Karpas-422 (cell line): ENCODE data around the gene SUCLG2. TPM values are rescaled to one million over a fixed set of nuclear protein-coding genes. Genes with fewer than 3 reads are reported as not detected.

Source experiments
- DNase-seq: peaks from one replicate; pipeline ENCODE4 v3.0.0-alpha.2; 2015
- H2AFZ ChIP-seq: fragments of 200-600 bp; sonication (generic); 2 replicates; pipeline ENCODE4 v1.6.1; 2014; ENCODE audit warnings: antibody characterized with exemption, low read length, mixed read lengths
- H3K27ac ChIP-seq: fragments of 200-600 bp; sonication (generic); 2 replicates; pipeline ENCODE4 v1.5.1; 2014; ENCODE audit warnings: mild to moderate bottlenecking, low read length, moderate library complexity
- H3K27me3 ChIP-seq: fragments of 200-600 bp; sonication (generic); 2 replicates; pipeline ENCODE4 v1.6.1; 2014; ENCODE audit warnings: low read length, mixed read lengths
- H3K36me3 ChIP-seq: fragments of 200-600 bp; sonication (generic); 2 replicates; pipeline ENCODE4 v1.6.1; 2014; ENCODE audit warnings: low read length, mixed read lengths; ENCODE audit not compliant: insufficient read depth
- H3K4me1 ChIP-seq: fragments of 200-600 bp; sonication (generic); 2 replicates; pipeline ENCODE4 v1.6.1; 2014; ENCODE audit warnings: mild to moderate bottlenecking, low read length, mixed read lengths
- H3K4me2 ChIP-seq: fragments of 200-600 bp; sonication (generic); 2 replicates; pipeline ENCODE4 v1.6.1; 2014; ENCODE audit warnings: low read length, low read depth, mild to moderate bottlenecking; ENCODE audit not compliant: poor library complexity, severe bottlenecking
- H3K4me3 ChIP-seq: fragments of 200-600 bp; sonication (generic); 2 replicates; pipeline ENCODE4 v1.5.1; 2014; ENCODE audit warnings: mild to moderate bottlenecking, antibody characterized with exemption, low read length, mixed read lengths
- H3K79me2 ChIP-seq: fragments of 200-600 bp; sonication (generic); 2 replicates; pipeline ENCODE4 v1.6.1; 2014; ENCODE audit warnings: mild to moderate bottlenecking, low read length, mixed read lengths
- H3K9ac ChIP-seq: fragments of 200-600 bp; sonication (generic); 2 replicates; pipeline ENCODE4 v1.6.0; 2014; ENCODE audit warnings: low read length
- H3K9me2 ChIP-seq: fragments of 200-600 bp; sonication (generic), shearing (Covaris generic); replicated peaks from 2 replicates; pipeline ENCODE4 v1.6.0; 2014; ENCODE audit warnings: mild to moderate bottlenecking, low read length, moderate library complexity; ENCODE audit not compliant: insufficient read depth
- H3K9me3 ChIP-seq: fragments of 300-700, 200-600 bp; sonication (generic); 2 replicates; pipeline ENCODE4 v1.6.1; 2014; ENCODE audit warnings: low read length, mixed read lengths
- H4K20me1 ChIP-seq: fragments of 200-600 bp; sonication (generic); 2 replicates; pipeline ENCODE4 v1.6.1; 2014; ENCODE audit warnings: mild to moderate bottlenecking, antibody characterized with exemption, low read length, low read depth; ENCODE audit not compliant: insufficient read depth
- total RNA-seq: library from RNA; depleted of rRNA; stranded (reverse); fragments of >200 nt; shearing (Covaris generic); gene quantifications from 2 replicates; pipeline ENCODE4 v1.2.3, GENCODE V29; 2014; ENCODE audit warnings: low replicate concordance

The SUCLG2 gene
- total RNA-seq, 1 experiment from 2014 or later: 53.6 TPM

DNA sequence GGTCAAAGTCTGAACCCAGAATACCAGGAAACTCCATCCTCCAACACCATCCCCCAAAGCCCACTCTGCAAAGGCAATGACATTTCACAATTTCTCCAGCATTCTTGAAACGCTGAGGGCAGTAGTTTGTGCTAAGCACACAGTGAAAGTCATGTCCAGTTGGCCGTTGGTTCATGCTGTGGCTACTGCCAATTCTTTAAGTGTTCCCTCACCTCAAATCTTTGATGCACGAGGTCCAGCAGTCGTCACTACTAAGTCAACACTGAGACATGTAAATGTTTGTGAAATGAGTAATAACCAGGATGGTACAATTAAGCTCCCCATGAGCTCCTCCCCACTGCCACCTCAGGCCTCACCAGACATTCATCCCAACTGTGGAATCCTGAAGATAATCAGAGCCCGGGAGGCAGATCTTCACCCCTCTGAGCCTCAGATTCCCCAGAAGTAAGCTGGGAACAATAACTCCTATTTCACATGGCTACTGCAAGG, 7.0 kb downstream of the SUCLG2 start:
- Histone ChIP-seq H3K9ac (no peak overlapping the region), H3K4me1 (peaks cover 30% of the 10 kb centered on the region), H3K9me2 (no peaks in the 10 kb centered on the region), H4K20me1 (no peaks in the 10 kb centered on the region), H3K27me3 (no peaks in the 10 kb centered on the region), H3K79me2 (peaks cover 99% of the 10 kb centered on the region), H3K4me2 (no peak overlapping the region), H3K36me3 (peaks cover 11% of the 10 kb centered on the region; the same call in 1 of the 2 replicates), H3K4me3 (no peak overlapping the region), H3K27ac (no peak overlapping the region), H2AFZ (no peak overlapping the region), H3K9me3 (no peaks in the 10 kb centered on the region)
- no peak for DNase-seq

DNA sequence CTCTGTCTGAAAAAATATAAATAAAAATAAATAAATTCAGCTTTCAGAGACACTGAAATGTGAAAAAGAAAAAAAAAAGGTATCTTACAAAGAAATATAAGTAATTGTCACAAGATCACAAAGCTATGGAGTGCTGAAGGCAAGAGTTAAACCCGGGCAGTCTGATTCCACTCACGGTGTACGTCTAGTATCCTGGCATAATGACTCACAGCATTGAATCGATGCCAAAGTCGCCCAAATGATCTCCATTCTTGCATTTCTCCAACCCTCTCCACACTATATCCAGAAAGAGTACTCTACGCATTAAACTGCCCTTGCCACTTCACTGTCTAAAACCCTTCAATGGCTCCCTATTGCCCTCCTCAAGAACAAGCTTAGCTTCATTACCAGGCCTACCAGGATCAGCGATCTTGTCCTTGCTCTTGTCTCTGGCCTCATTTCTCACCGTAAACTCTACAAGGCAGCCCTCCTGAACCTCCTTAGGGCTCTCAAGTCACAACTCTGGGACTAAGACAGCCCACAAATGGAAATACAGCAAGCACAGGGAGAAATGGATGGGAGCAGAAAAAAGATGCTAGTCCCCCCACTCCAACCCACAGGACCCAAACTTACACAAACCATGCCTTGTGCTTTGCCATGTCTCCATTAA, 7.7 kb downstream of the SUCLG2 start:
- no peak for DNase-seq
- Histone ChIP-seq H3K9me3 (no peaks in the 10 kb centered on the region), H3K36me3 (peaks cover 11% of the 10 kb centered on the region; the same call in 1 of the 2 replicates), H3K4me3 (no peak overlapping the region), H3K9me2 (no peaks in the 10 kb centered on the region), H3K27me3 (no peaks in the 10 kb centered on the region), H3K9ac (no peak overlapping the region), H3K27ac (no peak overlapping the region), H4K20me1 (no peaks in the 10 kb centered on the region), H3K4me1 (peaks cover 23% of the 10 kb centered on the region), H3K79me2 (peaks cover 99% of the 10 kb centered on the region), H3K4me2 (no peak overlapping the region), H2AFZ (no peak overlapping the region)

DNA sequence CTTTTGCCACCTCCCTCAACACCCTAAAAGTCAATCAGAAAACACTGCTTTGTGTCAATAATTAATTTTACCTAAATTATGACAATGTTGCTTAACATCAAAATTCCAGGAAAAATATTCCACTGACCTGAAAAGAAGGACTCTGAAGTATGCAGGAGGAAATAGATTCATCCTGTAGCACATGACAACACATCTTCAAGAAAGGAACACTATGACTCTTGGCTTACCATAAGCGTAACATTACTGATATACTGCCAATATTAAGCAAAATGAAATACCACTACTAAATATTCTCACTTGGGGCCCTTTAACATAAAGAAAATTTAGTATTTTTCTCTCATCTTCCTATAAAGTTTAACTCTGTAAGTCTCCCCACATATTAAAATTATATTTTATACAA, 9.6 kb downstream of the SUCLG2 start:
- peaks cover 99% of the 10 kb centered on the region for H3K79me2 ChIP-seq
- peaks cover 11% of the 10 kb centered on the region; the same call in 1 of the 2 replicates for H3K36me3 ChIP-seq
- no peaks in the 10 kb centered on the region for H4K20me1 ChIP-seq
- H3K9me3 ChIP-seq: no peaks in the 10 kb centered on the region
- no peaks in the 10 kb centered on the region for H3K9me2 ChIP-seq
- H3K4me3 ChIP-seq: no peak overlapping the region
- DNase-seq: no peak
- no peak overlapping the region for H3K4me2 ChIP-seq
- no peak overlapping the region for H2AFZ ChIP-seq
- peaks cover 5% of the 10 kb centered on the region for H3K4me1 ChIP-seq
- no peak overlapping the region for H3K27ac ChIP-seq
- H3K9ac ChIP-seq: no peak overlapping the region
- H3K27me3 ChIP-seq: no peaks in the 10 kb centered on the region

DNA sequence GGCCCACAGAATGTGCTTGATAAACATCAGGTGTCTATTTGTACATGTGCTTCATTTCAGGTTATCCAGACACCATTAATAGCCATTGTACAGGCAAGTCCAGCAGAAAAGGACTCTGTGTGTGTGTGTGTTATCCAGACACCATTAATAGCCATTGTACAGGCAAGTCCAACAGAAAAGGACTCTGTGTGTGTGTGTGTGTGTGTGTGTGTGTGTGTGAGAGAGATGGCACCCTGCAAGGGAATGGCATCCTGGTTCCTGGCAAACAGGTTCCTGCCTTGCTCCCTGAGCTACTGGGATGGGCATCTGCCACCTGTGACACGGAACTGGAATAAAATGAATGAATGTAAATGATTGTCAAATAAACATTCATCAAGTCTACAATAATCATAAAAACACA, 11.7 kb downstream of the SUCLG2 start:
- Histone ChIP-seq H3K27ac (no peak overlapping the region), H4K20me1 (no peaks in the 10 kb centered on the region), H3K36me3 (0 out of 2 replicates have a peak, but pooled peaks cover 11% of the 10 kb centered on the region), H3K4me3 (no peak overlapping the region), H3K27me3 (no peaks in the 10 kb centered on the region), H3K9ac (no peak overlapping the region), H3K9me2 (no peaks in the 10 kb centered on the region), H3K9me3 (no peaks in the 10 kb centered on the region), H3K4me2 (no peak overlapping the region), H2AFZ (no peak overlapping the region), H3K4me1 (peaks cover 9% of the 10 kb centered on the region), H3K79me2 (peaks cover 99% of the 10 kb centered on the region)
- DNase-seq: no peak

- 0 out of 2 replicates have a peak, but pooled peaks cover 11% of the 10 kb centered on the region for H3K36me3 ChIP-seq
- peaks cover 99% of the 10 kb centered on the region for H3K79me2 ChIP-seq
- no peak overlapping the region for H2AFZ ChIP-seq
- H4K20me1 ChIP-seq: no peaks in the 10 kb centered on the region
- H3K4me3 ChIP-seq: no peak overlapping the region
- no peaks in the 10 kb centered on the region for H3K27me3 ChIP-seq
- no peak overlapping the region for H3K4me2 ChIP-seq
- DNase-seq: no peak
- no peaks in the 10 kb centered on the region for H3K9me3 ChIP-seq
- no peaks in the 10 kb centered on the region for H3K9me2 ChIP-seq
- H3K27ac ChIP-seq: no peak overlapping the region
- H3K4me1 ChIP-seq: peaks cover 9% of the 10 kb centered on the region
- H3K9ac ChIP-seq: no peak overlapping the region
Measured at GRCh38 chr3:67642190-67642589, 12.2 kb downstream of the SUCLG2 start.

- Histone ChIP-seq H3K4me3 (no peak overlapping the region), H3K9me3 (no peaks in the 10 kb centered on the region), H2AFZ (no peak overlapping the region), H4K20me1 (no peaks in the 10 kb centered on the region), H3K27me3 (no peaks in the 10 kb centered on the region), H3K79me2 (peaks cover 98% of the 10 kb centered on the region), H3K4me2 (no peak overlapping the region), H3K27ac (no peak overlapping the region), H3K4me1 (peaks cover 9% of the 10 kb centered on the region), H3K9me2 (no peaks in the 10 kb centered on the region), H3K36me3 (0 out of 2 replicates have a peak, but pooled peaks cover 11% of the 10 kb centered on the region), H3K9ac (no peak overlapping the region)
- no peak for DNase-seq
Measured at GRCh38 chr3:67641451-67641850, 13.0 kb downstream of the SUCLG2 start.

DNA sequence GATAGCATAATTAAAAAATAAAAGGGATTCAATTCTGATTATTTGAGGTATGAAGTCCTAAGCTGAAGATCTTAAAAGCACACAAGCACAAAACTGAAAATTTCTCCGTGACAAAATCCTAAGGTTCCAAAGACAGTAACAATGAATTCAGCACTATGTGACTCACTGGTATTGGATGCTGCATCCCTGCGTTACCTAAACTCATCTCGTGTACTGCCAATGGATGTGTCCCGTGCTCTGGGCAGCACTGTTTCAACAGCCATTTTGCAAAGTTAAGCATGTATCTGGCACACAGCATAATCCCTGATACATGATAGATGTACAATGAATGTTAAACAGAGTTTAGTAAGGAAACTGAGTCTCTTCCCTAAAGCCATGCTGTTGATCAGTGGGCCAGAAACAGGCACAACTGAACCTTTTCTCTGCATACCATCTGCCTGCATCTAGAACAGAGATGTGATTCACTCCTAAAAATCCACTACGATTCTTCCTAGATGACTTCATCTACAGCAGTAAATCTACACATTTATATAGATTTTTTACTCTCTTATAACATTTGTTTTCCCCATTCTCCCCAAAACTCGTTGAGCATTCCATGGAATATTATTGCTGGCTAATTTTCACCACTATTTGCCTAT, 14.3 kb downstream of the SUCLG2 start:
- H2AFZ ChIP-seq: no peak overlapping the region
- H3K79me2 ChIP-seq: peaks cover 96% of the 10 kb centered on the region

DNA sequence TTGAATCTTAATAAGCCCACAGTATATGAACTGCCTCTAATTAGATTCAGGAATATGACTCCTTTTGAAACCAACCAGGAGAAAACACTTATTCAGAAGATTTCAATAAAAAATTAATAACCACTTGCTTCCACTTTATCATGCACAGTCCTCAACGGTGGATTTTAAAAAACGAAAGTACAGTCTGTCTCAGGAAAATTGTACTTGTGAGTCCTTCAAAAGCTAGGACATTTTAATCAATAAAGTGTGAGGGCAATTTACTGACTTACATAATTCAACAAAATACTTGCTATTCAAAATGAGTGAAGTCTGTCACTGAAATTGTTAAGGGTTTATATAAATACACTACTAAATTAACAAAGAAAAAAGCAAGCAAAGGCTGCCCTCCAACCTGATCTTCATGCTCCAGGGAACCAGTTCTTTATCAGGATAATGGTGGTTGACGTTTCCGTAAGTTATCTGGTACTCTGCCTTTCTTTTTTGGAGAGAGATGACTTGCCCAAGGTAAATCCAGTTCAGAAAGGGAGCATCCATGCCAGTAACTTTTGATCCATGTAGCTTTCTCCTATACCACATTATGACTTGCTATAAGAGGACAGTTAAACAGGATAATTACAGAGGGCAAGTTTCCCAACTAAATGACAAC, 17.0 kb downstream of the SUCLG2 start:
- Histone ChIP-seq H3K4me2 (no peak overlapping the region), H3K36me3 (0 out of 2 replicates have a peak, but pooled peaks cover 2% of the 10 kb centered on the region), H3K9ac (no peak overlapping the region), H3K9me3 (no peaks in the 10 kb centered on the region), H3K4me1 (peaks cover 11% of the 10 kb centered on the region), H2AFZ (no peak overlapping the region), H4K20me1 (no peaks in the 10 kb centered on the region), H3K27ac (no peak overlapping the region), H3K4me3 (no peak overlapping the region), H3K79me2 (peaks cover 94% of the 10 kb centered on the region), H3K9me2 (no peaks in the 10 kb centered on the region), H3K27me3 (no peaks in the 10 kb centered on the region)
- no peak for DNase-seq

More for the DNA sequence above, 14.3 kb downstream of the SUCLG2 start:
- Histone ChIP-seq H3K9me2 (no peaks in the 10 kb centered on the region), H3K4me1 (peaks cover 9% of the 10 kb centered on the region), H3K27me3 (no peaks in the 10 kb centered on the region), H3K27ac (no peak overlapping the region), H4K20me1 (no peaks in the 10 kb centered on the region), H3K4me3 (no peak overlapping the region), H3K9me3 (no peaks in the 10 kb centered on the region), H3K9ac (no peak overlapping the region), H3K36me3 (0 out of 2 replicates have a peak, but pooled peaks cover 11% of the 10 kb centered on the region), H3K4me2 (no peak overlapping the region)
- DNase-seq: no peak
